NCI-H526 (cell line): ENCODE measurements around the gene TBX10.
"Not testable (repeated sequence)": the region's sequence is repeated elsewhere in the genome, so short reads cannot be mapped to it uniquely, and the experiment has no call there.

Experiments
- DNase-seq, 2 experiments: peaks; one replicate each; lab custom pipeline; 2025; lab: John Stamatoyannopoulos, UW

Gene TBX10

GRCh38 chr11:67631411-67631810 is 8.2 kb downstream of the TBX10 start:
- no peak for DNase-seq

GRCh38 chr11:67630943-67631331 is 8.6 kb downstream of the TBX10 start:
- no peak for DNase-seq

- DNase-seq: peak; percentile 94 to 100
These were observed 9.2 kb downstream of the TBX10 start for GRCh38 chr11:67630228-67630942.

- peak; percentile 92 to 97 for DNase-seq
These were observed 10.0 kb downstream of the TBX10 start, which contains the start of gene NUDT8 for GRCh38 chr11:67629386-67630227. NUDT8 (minus strand) TSS chr11:67629937; CDS start chr11:67629911, 26 bp downstream.

- peak in 1 of 2 experiments; percentile 56 for DNase-seq
These were observed 10.7 kb downstream of the TBX10 start for GRCh38 chr11:67628710-67629385.

- DNase-seq: peak in 1 of 2 experiments; percentile 64
These were observed 11.5 kb downstream of the TBX10 start for GRCh38 chr11:67627812-67628624.

GRCh38 chr11:67627441-67627811 is 12.1 kb downstream of the TBX10 start:
- DNase-seq: peak in 1 of 2 experiments; percentile 64

- DNase-seq: peak; percentile 52 to 61
These were observed 12.6 kb downstream of the TBX10 start for GRCh38 chr11:67626970-67627369.

GRCh38 chr11:67626131-67626833 is 13.3 kb downstream of the TBX10 start:
- peak; percentile 57 to 73 for DNase-seq

GRCh38 chr11:67623795-67624194 is 15.8 kb downstream of the TBX10 start:
- DNase-seq: not testable (repeated sequence)

- DNase-seq: not testable (repeated sequence)
These were observed 16.7 kb downstream of the TBX10 start for GRCh38 chr11:67622905-67623304.

- DNase-seq: not testable (repeated sequence)
These were observed 17.6 kb downstream of the TBX10 start for GRCh38 chr11:67621928-67622327.

- peak; percentile 53 to 69 for DNase-seq
These were observed 18.9 kb downstream of the TBX10 start for GRCh38 chr11:67620621-67621020.

- DNase-seq: peak; percentile 62 to 80
These were observed 19.6 kb downstream of the TBX10 start for GRCh38 chr11:67619683-67620618.

- DNase-seq: not testable (repeated sequence)
These were observed 20.5 kb downstream of the TBX10 start for GRCh38 chr11:67618901-67619659.

GRCh38 chr11:67617243-67617953 is 22.2 kb downstream of the TBX10 start:
- DNase-seq: no peak

- DNase-seq: no peak
These were observed 22.9 kb downstream of the TBX10 start for GRCh38 chr11:67616431-67617242.
